HL-60 (cell line): Measurements from ENCODE around the gene TBC1D4.

Experiments used
- CTCF ChIP-seq: IDR thresholded peaks from one replicate; pipeline ENCODE4 v1.5.1; 2011; ENCODE audit warnings: low read length, control low read depth, inconsistent platforms; ENCODE audit not compliant: insufficient read depth
- GABPA ChIP-seq: IDR thresholded peaks from 2 replicates; pipeline ENCODE4 v1.6.1; 2012; ENCODE audit warnings: low read depth
- POLR2AphosphoS5 ChIP-seq: IDR thresholded peaks from 2 replicates; pipeline ENCODE4 v1.6.1; 2012; ENCODE audit warnings: low read depth
- SPI1 ChIP-seq: IDR thresholded peaks from 2 replicates; pipeline ENCODE4 v1.6.1; 2012; ENCODE audit warnings: low read depth, mild to moderate bottlenecking, borderline replicate concordance

DNA sequence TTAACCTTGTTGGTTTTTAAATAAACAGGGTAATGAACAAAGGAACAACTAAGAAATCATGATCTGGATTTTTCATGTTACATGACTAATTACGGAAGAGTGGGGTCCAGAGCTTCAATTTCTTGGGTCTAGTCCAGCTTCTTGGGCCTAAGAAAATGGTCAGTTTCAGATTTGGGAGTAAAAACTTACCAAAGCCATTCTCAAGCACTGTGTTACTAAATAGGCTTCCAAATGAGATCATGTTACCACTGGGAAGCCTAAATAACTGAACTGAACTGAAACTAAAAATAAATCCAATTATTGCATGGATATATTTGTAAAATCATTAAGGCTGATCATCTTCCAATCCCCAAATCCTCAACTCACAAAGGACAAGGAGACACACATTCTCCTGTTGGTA is 13.9 kb downstream of the TBC1D4 start:
- no peak for TF ChIP-seq SPI1
- TF ChIP-seq POLR2AphosphoS5 = no peak
- TF ChIP-seq CTCF = no peak
- TF ChIP-seq GABPA = no peak
